HEK293 (cell line): ENCODE data around the gene PTP4A1.

Experiments used
- CTCF ChIA-PET: fragments of 350-600 bp; formaldehyde crosslinking; extraction: SDS; loops from one replicate; lab custom pipeline; 2021; ENCODE audit warnings: antibody characterized with exemption; lab: Yijun Ruan, JAX
- POLR2A ChIA-PET: fragments of 300-600 bp; formaldehyde crosslinking; extraction: SDS; loops from one replicate; lab custom pipeline; 2020; ENCODE audit warnings: antibody characterized with exemption, inconsistent platforms; lab: Yijun Ruan, JAX
- H3K27ac ChIP-seq: fragments of 200-500 bp; sonication (Bioruptor generic); 2 replicates; pipeline ENCODE4 v1.5.1; 2014; ENCODE audit warnings: low read depth, low read length, control low read depth, inconsistent platforms; ENCODE audit errors: extremely low read depth
- H3K36me3 ChIP-seq, 2 experiments: fragments of 200-500 bp in 1 of 2; sonication (Bioruptor generic) in 1 of 2; 1 replicate in 1 of 2; 2 replicates in 1 of 2; pipeline ENCODE4 v1.5.1; 2014 to 2017; ENCODE audit warnings: inconsistent platforms in 2 of 2, low read length in 2 of 2; ENCODE audit not compliant: control insufficient read depth in 2 of 2, insufficient read depth in 1 of 2
- H3K4me1 ChIP-seq: fragments of 200-500 bp; sonication (Bioruptor generic); 2 replicates; pipeline ENCODE4 v1.5.1; 2014; ENCODE audit warnings: mild to moderate bottlenecking, low read length, inconsistent platforms; ENCODE audit not compliant: control insufficient read depth, insufficient read depth
- H3K4me3 ChIP-seq: 2 replicates; pipeline ENCODE4 v1.5.1; 2011; ENCODE audit warnings: low read depth, mild to moderate bottlenecking, control low read depth, low read length, moderate library complexity
- H3K9me3 ChIP-seq: fragments of 200-500 bp; sonication (Bioruptor generic); 2 replicates; pipeline ENCODE4 v1.5.1; 2014; ENCODE audit warnings: low read depth, low read length, inconsistent platforms; ENCODE audit not compliant: control insufficient read depth, insufficient read depth
- GFI1B ChIP-seq: fragments of 450-650 bp; formaldehyde crosslinking; IDR thresholded peaks from 2 replicates; pipeline ENCODE4 v1.5.1; 2016; ENCODE audit warnings: missing biosample characterization, missing genetic modification characterization
- KLF7 ChIP-seq: fragments of 450-650 bp; formaldehyde crosslinking; IDR thresholded peaks from 2 replicates; pipeline ENCODE4 v1.5.1; 2016; ENCODE audit warnings: missing biosample characterization, missing genetic modification characterization, borderline replicate concordance
- OVOL3 ChIP-seq: fragments of 450-650 bp; formaldehyde crosslinking; IDR thresholded peaks from 2 replicates; pipeline ENCODE4 v1.5.1; 2016; ENCODE audit warnings: missing biosample characterization, missing genetic modification characterization
- ZBTB48 ChIP-seq: fragments of 450-650 bp; formaldehyde crosslinking; IDR thresholded peaks from 2 replicates; pipeline ENCODE4 v1.5.1; 2016; ENCODE audit warnings: missing biosample characterization, missing genetic modification characterization
- ZNF202 ChIP-seq: fragments of 450-650 bp; formaldehyde crosslinking; IDR thresholded peaks from 2 replicates; pipeline ENCODE4 v1.5.1; 2016; ENCODE audit warnings: missing biosample characterization, missing genetic modification characterization, borderline replicate concordance
- ZNF501 ChIP-seq: fragments of 450-650 bp; formaldehyde crosslinking; IDR thresholded peaks from 2 replicates; pipeline ENCODE4 v1.5.1; 2016; ENCODE audit warnings: missing biosample characterization, missing genetic modification characterization
- ZNF510 ChIP-seq: fragments of 450-650 bp; formaldehyde crosslinking; IDR thresholded peaks from 2 replicates; pipeline ENCODE4 v1.5.1; 2018; ENCODE audit warnings: mild to moderate bottlenecking, missing genetic modification characterization, missing biosample characterization; ENCODE audit not compliant: insufficient replicate concordance
- ZNF521 ChIP-seq: fragments of 450-650 bp; formaldehyde crosslinking; IDR thresholded peaks from 2 replicates; pipeline ENCODE4 v1.5.1; 2017; ENCODE audit warnings: missing biosample characterization, mild to moderate bottlenecking, missing genetic modification characterization
- ZNF571 ChIP-seq: fragments of 450-650 bp; formaldehyde crosslinking; IDR thresholded peaks from 2 replicates; pipeline ENCODE4 v1.5.0; 2017; ENCODE audit warnings: missing biosample characterization, missing genetic modification characterization
- ZNF658 ChIP-seq: fragments of 450-650 bp; formaldehyde crosslinking; IDR thresholded peaks from 2 replicates; pipeline ENCODE4; 2016; ENCODE audit warnings: missing biosample characterization, missing genetic modification characterization
- ZNF670 ChIP-seq: fragments of 450-650 bp; formaldehyde crosslinking; IDR thresholded peaks from 2 replicates; pipeline ENCODE4 v1.5.1; 2016; ENCODE audit warnings: missing biosample characterization, missing genetic modification characterization, low read depth
- ZNF707 ChIP-seq: fragments of 450-650 bp; formaldehyde crosslinking; IDR thresholded peaks from 2 replicates; pipeline ENCODE4 v1.5.1; 2016; ENCODE audit warnings: missing biosample characterization, missing genetic modification characterization
- ZXDB ChIP-seq: fragments of 450-650 bp; formaldehyde crosslinking; IDR thresholded peaks from 2 replicates; pipeline ENCODE4 v1.5.1; 2016; ENCODE audit warnings: missing biosample characterization, missing genetic modification characterization
- TF ChIP-seq, protein P1 (sequence below): fragments of 450-650 bp; IDR thresholded peaks from 2 replicates; pipeline ENCODE4 v1.5.1; 2018; ENCODE audit warnings: missing biosample characterization, mild to moderate bottlenecking, missing genetic modification characterization
- TF ChIP-seq, protein P2 (sequence below): fragments of 450-650 bp; formaldehyde crosslinking; IDR thresholded peaks from 2 replicates; pipeline ENCODE4 v1.5.1; 2016; ENCODE audit warnings: missing biosample characterization, missing genetic modification characterization, borderline replicate concordance
- TF ChIP-seq, protein P3 (sequence below): fragments of 450-650 bp; formaldehyde crosslinking; IDR thresholded peaks from 2 replicates; pipeline ENCODE4 v1.5.1; 2017; ENCODE audit warnings: missing biosample characterization, missing genetic modification characterization

Gene PTP4A1

DNA sequence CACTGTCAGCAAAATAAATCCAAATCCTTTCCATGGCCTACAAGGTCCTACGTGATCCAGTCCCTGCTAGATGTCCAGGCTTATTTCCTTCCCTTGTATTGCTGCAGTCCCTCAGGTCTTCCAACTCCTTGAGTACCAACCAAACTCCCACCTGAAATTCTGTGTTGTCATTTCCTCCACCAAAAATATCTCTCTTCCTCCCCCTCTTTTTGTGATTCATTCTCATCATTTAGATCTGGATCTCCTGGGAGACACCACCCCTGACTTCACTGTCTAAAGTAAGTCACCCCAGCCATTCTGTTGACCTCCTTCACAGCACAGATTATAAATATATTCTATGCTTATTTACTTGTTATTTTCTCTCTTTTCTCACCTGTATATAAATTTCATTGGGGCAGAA, 9.0 kb upstream of the PTP4A1 start:
- H3K36me3 ChIP-seq, result no peaks in the 10 kb centered on the region
- no peaks in the 10 kb centered on the region for H3K9me3 ChIP-seq
- ChIA-PET POLR2A (no interaction called here), CTCF (interaction anchor here (1.0 kb wide), 1 partner anchor 179 kb away, joined by 3 read pairs; no protein-coding TSS in a partner anchor)
- no peaks in the 10 kb centered on the region for H3K4me1 ChIP-seq
- TF ChIP-seq ZBTB48, result no peak
- TF ChIP-seq, all 188 proteins: peak for 0
- Histone ChIP-seq H3K27ac (no peak overlapping the region), H3K4me3 (no peak overlapping the region)

DNA sequence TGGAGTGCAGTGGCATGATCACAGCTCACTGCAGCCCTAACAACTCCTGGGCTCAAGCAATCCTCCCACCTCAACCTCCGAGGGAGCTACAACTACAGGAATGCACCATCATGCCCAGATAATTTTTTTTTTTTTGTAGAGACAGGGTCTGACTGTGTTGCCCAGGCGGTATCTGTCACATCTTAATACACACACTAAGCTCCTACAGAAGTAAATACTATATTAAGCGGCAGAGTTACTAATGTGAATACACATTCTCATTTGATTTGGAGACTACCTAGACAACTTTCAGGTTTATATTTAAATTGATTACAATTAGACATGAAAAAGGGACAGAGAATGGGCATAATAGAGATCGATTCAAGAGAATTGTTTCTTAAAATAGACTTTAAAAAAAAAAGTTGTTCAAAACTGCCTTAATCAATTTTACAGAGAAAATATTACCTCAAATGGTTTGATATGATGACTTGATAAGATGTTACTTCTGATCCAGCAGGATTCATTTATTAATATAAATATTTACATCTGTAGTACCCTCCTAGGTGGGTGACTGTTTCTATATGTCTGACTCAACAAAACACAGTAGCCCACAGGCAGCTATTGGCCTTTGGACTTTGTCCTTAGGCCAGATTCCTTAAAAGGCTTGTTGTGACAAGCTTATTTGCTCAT, 7.1 kb upstream of the PTP4A1 start:
- ChIA-PET POLR2A (interaction anchor here (0.6 to 0.7 kb wide), 2 partner anchors 35 to 70 kb away, joined by 3 to 7 read pairs; no protein-coding TSS in a partner anchor), CTCF (interaction anchor here (0.7 to 1.5 kb wide), 6 partner anchors 9 to 213 kb away, joined by 3 to 5 read pairs (median 4); no protein-coding TSS in a partner anchor)
- H3K36me3 ChIP-seq, result no peaks in the 10 kb centered on the region
- no peaks in the 10 kb centered on the region for H3K9me3 ChIP-seq
- no peaks in the 10 kb centered on the region for H3K4me1 ChIP-seq
- no peak overlapping the region for H3K27ac ChIP-seq
- TF ChIP-seq ZNF571 (tag by site-specific recombination), result no peak
- TF ChIP-seq, protein P1, sequence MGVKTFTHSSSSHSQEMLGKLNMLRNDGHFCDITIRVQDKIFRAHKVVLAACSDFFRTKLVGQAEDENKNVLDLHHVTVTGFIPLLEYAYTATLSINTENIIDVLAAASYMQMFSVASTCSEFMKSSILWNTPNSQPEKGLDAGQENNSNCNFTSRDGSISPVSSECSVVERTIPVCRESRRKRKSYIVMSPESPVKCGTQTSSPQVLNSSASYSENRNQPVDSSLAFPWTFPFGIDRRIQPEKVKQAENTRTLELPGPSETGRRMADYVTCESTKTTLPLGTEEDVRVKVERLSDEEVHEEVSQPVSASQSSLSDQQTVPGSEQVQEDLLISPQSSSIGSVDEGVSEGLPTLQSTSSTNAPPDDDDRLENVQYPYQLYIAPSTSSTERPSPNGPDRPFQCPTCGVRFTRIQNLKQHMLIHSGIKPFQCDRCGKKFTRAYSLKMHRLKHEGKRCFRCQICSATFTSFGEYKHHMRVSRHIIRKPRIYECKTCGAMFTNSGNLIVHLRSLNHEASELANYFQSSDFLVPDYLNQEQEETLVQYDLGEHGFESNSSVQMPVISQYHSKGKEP (tag by site-specific recombination), result no peak
- no peak for TF ChIP-seq ZNF707 (tag by site-specific recombination)
- TF ChIP-seq, all 188 proteins: peak for 0
- no peak overlapping the region for H3K4me3 ChIP-seq

DNA sequence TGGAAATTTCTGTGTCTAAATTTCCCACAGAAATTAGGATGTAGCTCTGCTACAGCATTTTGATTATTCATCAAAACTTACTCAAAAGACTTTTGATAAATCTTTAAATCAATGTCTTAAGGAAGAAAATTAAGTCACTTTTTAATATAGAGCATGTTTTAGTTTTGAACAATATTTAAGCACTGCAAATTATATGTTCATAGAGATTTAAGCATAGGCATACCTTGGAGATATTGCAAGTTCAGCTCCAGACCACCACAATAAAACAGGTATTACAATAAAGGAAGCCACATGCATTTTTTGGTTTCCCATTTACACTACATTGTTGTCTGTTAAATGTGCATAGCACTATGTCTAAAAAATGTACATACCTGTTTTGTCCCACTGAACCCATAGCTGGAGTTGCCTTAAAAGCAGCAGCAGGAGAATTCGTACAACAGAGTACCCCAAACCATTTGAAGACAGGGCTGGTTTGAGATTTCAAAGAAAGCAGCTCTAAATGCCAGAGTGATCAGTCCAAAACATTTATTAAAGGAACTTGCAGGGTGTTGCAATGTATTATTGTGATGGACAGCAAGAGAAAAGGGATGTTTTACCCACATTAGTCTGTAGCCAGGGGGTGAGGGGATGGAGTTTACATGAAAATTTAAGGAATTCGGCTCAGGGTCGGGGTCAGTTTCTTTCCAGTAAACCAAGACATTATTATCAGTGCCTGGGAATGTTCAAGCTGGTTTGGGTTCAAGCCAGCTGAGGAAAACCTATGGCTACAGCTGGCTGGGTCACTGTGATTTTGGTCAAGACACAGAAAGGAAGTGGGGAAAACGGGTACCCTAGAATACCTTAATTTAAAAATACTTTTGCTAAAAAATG, 6.3 kb upstream of the PTP4A1 start:
- TF ChIP-seq ZNF510 (tag by site-specific recombination), result no peak
- no peak for TF ChIP-seq OVOL3 (tag by site-specific recombination)
- TF ChIP-seq KLF7 (tag by site-specific recombination), result no peak
- TF ChIP-seq, protein P2, sequence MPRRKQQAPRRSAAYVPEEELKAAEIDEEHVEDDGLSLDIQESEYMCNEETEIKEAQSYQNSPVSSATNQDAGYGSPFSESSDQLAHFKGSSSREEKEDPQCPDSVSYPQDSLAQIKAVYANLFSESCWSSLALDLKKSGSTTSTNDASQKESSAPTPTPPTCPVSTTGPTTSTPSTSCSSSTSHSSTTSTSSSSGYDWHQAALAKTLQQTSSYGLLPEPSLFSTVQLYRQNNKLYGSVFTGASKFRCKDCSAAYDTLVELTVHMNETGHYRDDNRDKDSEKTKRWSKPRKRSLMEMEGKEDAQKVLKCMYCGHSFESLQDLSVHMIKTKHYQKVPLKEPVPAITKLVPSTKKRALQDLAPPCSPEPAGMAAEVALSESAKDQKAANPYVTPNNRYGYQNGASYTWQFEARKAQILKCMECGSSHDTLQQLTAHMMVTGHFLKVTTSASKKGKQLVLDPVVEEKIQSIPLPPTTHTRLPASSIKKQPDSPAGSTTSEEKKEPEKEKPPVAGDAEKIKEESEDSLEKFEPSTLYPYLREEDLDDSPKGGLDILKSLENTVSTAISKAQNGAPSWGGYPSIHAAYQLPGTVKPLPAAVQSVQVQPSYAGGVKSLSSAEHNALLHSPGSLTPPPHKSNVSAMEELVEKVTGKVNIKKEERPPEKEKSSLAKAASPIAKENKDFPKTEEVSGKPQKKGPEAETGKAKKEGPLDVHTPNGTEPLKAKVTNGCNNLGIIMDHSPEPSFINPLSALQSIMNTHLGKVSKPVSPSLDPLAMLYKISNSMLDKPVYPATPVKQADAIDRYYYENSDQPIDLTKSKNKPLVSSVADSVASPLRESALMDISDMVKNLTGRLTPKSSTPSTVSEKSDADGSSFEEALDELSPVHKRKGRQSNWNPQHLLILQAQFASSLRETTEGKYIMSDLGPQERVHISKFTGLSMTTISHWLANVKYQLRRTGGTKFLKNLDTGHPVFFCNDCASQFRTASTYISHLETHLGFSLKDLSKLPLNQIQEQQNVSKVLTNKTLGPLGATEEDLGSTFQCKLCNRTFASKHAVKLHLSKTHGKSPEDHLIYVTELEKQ (tag by site-specific recombination), result no peak
- TF ChIP-seq ZNF501 (tag by site-specific recombination), result no peak
- no peak for TF ChIP-seq ZNF521 (tag by site-specific recombination)
- TF ChIP-seq ZXDB (tag by site-specific recombination), result no peak
- TF ChIP-seq, protein P3, sequence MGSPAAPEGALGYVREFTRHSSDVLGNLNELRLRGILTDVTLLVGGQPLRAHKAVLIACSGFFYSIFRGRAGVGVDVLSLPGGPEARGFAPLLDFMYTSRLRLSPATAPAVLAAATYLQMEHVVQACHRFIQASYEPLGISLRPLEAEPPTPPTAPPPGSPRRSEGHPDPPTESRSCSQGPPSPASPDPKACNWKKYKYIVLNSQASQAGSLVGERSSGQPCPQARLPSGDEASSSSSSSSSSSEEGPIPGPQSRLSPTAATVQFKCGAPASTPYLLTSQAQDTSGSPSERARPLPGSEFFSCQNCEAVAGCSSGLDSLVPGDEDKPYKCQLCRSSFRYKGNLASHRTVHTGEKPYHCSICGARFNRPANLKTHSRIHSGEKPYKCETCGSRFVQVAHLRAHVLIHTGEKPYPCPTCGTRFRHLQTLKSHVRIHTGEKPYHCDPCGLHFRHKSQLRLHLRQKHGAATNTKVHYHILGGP, result no peak
- no peak for TF ChIP-seq ZNF202 (tag by site-specific recombination)
- no peak for TF ChIP-seq GFI1B (tag by site-specific recombination)
- no peak for TF ChIP-seq ZNF670
- TF ChIP-seq ZNF658, result no peak
- Histone ChIP-seq H3K4me1 (no peaks in the 10 kb centered on the region), H3K27ac (no peak overlapping the region), H3K36me3 (no peaks in the 10 kb centered on the region), H3K4me3 (no peak overlapping the region), H3K9me3 (no peaks in the 10 kb centered on the region)
- CTCF ChIA-PET, result interaction anchor here (0.7 to 1.5 kb wide), 6 partner anchors 8 to 214 kb away, joined by 3 to 5 read pairs (median 4); no protein-coding TSS in a partner anchor
- POLR2A ChIA-PET, result interaction anchor here (0.6 kb wide), 1 partner anchor 34 kb away, joined by 7 read pairs; no protein-coding TSS in a partner anchor
